ENCODE measurements around the gene SLC24A3. TPM values are rescaled to one million over a fixed set of nuclear protein-coding genes. Genes with fewer than 3 reads are reported as not detected.

SLC24A3 gene
- total RNA-seq, 2 experiments from 2014 or later, result not detected

GRCh38 chr20:19288061-19288460, 75.6 kb downstream of the SLC24A3 start:
- Mint-ChIP-seq H3K4me3 (no peak overlapping the region), H3K27ac (no peak overlapping the region), H3K27me3 (no peaks in the 10 kb centered on the region), H3K9me3 (no peaks in the 10 kb centered on the region), H3K36me3 (ENCODE audit: low read depth) (no peaks in the 10 kb centered on the region), H3K4me1 (no peaks in the 10 kb centered on the region)
- ChIA-PET POLR2A (no interaction called here), CTCF (no interaction called here)
- no peak for DNase-seq

GRCh38 chr20:19288636-19289035, 76.2 kb downstream of the SLC24A3 start:
- no peaks in the 10 kb centered on the region for H3K27me3 Mint-ChIP-seq
- no peak overlapping the region for H3K27ac Mint-ChIP-seq
- H3K9me3 Mint-ChIP-seq, result no peaks in the 10 kb centered on the region
- H3K36me3 Mint-ChIP-seq (ENCODE audit: low read depth), result no peaks in the 10 kb centered on the region
- DNase-seq, result no peak
- no peaks in the 10 kb centered on the region for H3K4me1 Mint-ChIP-seq
- ChIA-PET CTCF (no interaction called here), POLR2A (no interaction called here)
- no peak overlapping the region for H3K4me3 Mint-ChIP-seq

GRCh38 chr20:19289451-19289850, 77.0 kb downstream of the SLC24A3 start:
- Mint-ChIP-seq H3K4me1 (no peaks in the 10 kb centered on the region), H3K36me3 (ENCODE audit: low read depth) (no peaks in the 10 kb centered on the region), H3K27me3 (no peaks in the 10 kb centered on the region), H3K4me3 (no peak overlapping the region), H3K9me3 (no peaks in the 10 kb centered on the region), H3K27ac (no peak overlapping the region)
- ChIA-PET CTCF (no interaction called here), POLR2A (no interaction called here)
- no peak for DNase-seq

- no peak overlapping the region for H3K27ac Mint-ChIP-seq
- H3K27me3 Mint-ChIP-seq, result peaks cover under 1% of the 10 kb centered on the region
- no peak for DNase-seq
- no peaks in the 10 kb centered on the region for H3K4me1 Mint-ChIP-seq
- ChIA-PET CTCF (no interaction called here), POLR2A (no interaction called here)
- no peak overlapping the region for H3K4me3 Mint-ChIP-seq
- H3K9me3 Mint-ChIP-seq, result no peaks in the 10 kb centered on the region
- no peaks in the 10 kb centered on the region for H3K36me3 Mint-ChIP-seq (ENCODE audit: low read depth)
Observed at GRCh38 chr20:19291024-19291817, 78.8 kb downstream of the SLC24A3 start.

GRCh38 chr20:19291818-19292132, 79.3 kb downstream of the SLC24A3 start:
- H3K27me3 Mint-ChIP-seq, result peaks cover 4% of the 10 kb centered on the region
- no peaks in the 10 kb centered on the region for H3K36me3 Mint-ChIP-seq (ENCODE audit: low read depth)
- DNase-seq, result no peak
- no peaks in the 10 kb centered on the region for H3K4me1 Mint-ChIP-seq
- ChIA-PET POLR2A (no interaction called here), CTCF (no interaction called here)
- H3K9me3 Mint-ChIP-seq, result no peaks in the 10 kb centered on the region
- no peak overlapping the region for H3K27ac Mint-ChIP-seq
- no peak overlapping the region for H3K4me3 Mint-ChIP-seq

- no peak for DNase-seq
- no peaks in the 10 kb centered on the region for H3K4me1 Mint-ChIP-seq
- H3K27me3 Mint-ChIP-seq, result peaks cover 4% of the 10 kb centered on the region
- no peak overlapping the region for H3K4me3 Mint-ChIP-seq
- no peaks in the 10 kb centered on the region for H3K36me3 Mint-ChIP-seq (ENCODE audit: low read depth)
- POLR2A ChIA-PET, result no interaction called here
- CTCF ChIA-PET, result no interaction called here
- no peak overlapping the region for H3K27ac Mint-ChIP-seq
- no peaks in the 10 kb centered on the region for H3K9me3 Mint-ChIP-seq
Observed at GRCh38 chr20:19292254-19292653, 79.8 kb downstream of the SLC24A3 start.

GRCh38 chr20:19295076-19295475, 82.6 kb downstream of the SLC24A3 start:
- no peak overlapping the region for H3K27ac Mint-ChIP-seq
- no peaks in the 10 kb centered on the region for H3K36me3 Mint-ChIP-seq (ENCODE audit: low read depth)
- H3K9me3 Mint-ChIP-seq, result no peaks in the 10 kb centered on the region
- H3K4me3 Mint-ChIP-seq, result no peak overlapping the region
- no peak for DNase-seq
- ChIA-PET POLR2A (no interaction called here), CTCF (no interaction called here)
- no peaks in the 10 kb centered on the region for H3K4me1 Mint-ChIP-seq
- H3K27me3 Mint-ChIP-seq, result peaks cover 4% of the 10 kb centered on the region

- ChIA-PET CTCF (no interaction called here), POLR2A (no interaction called here)
- no peak for DNase-seq
- Mint-ChIP-seq H3K4me3 (no peak overlapping the region), H3K27ac (no peak overlapping the region), H3K9me3 (peaks cover under 1% of the 10 kb centered on the region), H3K36me3 (ENCODE audit: low read depth) (no peaks in the 10 kb centered on the region), H3K27me3 (peaks cover 4% of the 10 kb centered on the region), H3K4me1 (no peaks in the 10 kb centered on the region)
Observed at GRCh38 chr20:19298652-19299051, 86.2 kb downstream of the SLC24A3 start.

GRCh38 chr20:19300395-19300794, 88.0 kb downstream of the SLC24A3 start:
- ChIA-PET CTCF (no interaction called here), POLR2A (no interaction called here)
- Mint-ChIP-seq H3K4me3 (no peak overlapping the region), H3K4me1 (no peaks in the 10 kb centered on the region), H3K27me3 (peaks cover 4% of the 10 kb centered on the region), H3K27ac (no peak overlapping the region), H3K36me3 (ENCODE audit: low read depth) (no peaks in the 10 kb centered on the region), H3K9me3 (peaks cover 2% of the 10 kb centered on the region)
- DNase-seq, result no peak

GRCh38 chr20:19301142-19301541, 88.7 kb downstream of the SLC24A3 start:
- H3K9me3 Mint-ChIP-seq, result peaks cover 2% of the 10 kb centered on the region
- CTCF ChIA-PET, result no interaction called here
- no peaks in the 10 kb centered on the region for H3K4me1 Mint-ChIP-seq
- no peaks in the 10 kb centered on the region for H3K36me3 Mint-ChIP-seq (ENCODE audit: low read depth)
- peaks cover 4% of the 10 kb centered on the region for H3K27me3 Mint-ChIP-seq
- POLR2A ChIA-PET, result no interaction called here
- no peak overlapping the region for H3K4me3 Mint-ChIP-seq
- H3K27ac Mint-ChIP-seq, result no peak overlapping the region
- DNase-seq, result no peak

GRCh38 chr20:19301843-19302242, 89.4 kb downstream of the SLC24A3 start:
- no peaks in the 10 kb centered on the region for H3K36me3 Mint-ChIP-seq (ENCODE audit: low read depth)
- H3K9me3 Mint-ChIP-seq, result peaks cover 2% of the 10 kb centered on the region
- no peak overlapping the region for H3K4me3 Mint-ChIP-seq
- ChIA-PET CTCF (no interaction called here), POLR2A (no interaction called here)
- DNase-seq, result no peak
- H3K4me1 Mint-ChIP-seq, result no peaks in the 10 kb centered on the region
- no peaks in the 10 kb centered on the region for H3K27me3 Mint-ChIP-seq
- no peak overlapping the region for H3K27ac Mint-ChIP-seq

- no peaks in the 10 kb centered on the region for H3K36me3 Mint-ChIP-seq (ENCODE audit: low read depth)
- no peak overlapping the region for H3K27ac Mint-ChIP-seq
- no peaks in the 10 kb centered on the region for H3K4me1 Mint-ChIP-seq
- CTCF ChIA-PET, result no interaction called here
- POLR2A ChIA-PET, result no interaction called here
- no peaks in the 10 kb centered on the region for H3K27me3 Mint-ChIP-seq
- H3K9me3 Mint-ChIP-seq, result peaks cover 2% of the 10 kb centered on the region
- H3K4me3 Mint-ChIP-seq, result no peak overlapping the region
- DNase-seq, result no peak
Observed at GRCh38 chr20:19302714-19303113, 90.3 kb downstream of the SLC24A3 start.

GRCh38 chr20:19304389-19304788, 91.9 kb downstream of the SLC24A3 start:
- Mint-ChIP-seq H3K4me3 (no peak overlapping the region), H3K9me3 (peaks cover 2% of the 10 kb centered on the region), H3K27me3 (no peaks in the 10 kb centered on the region), H3K4me1 (no peaks in the 10 kb centered on the region), H3K27ac (no peak overlapping the region), H3K36me3 (ENCODE audit: low read depth) (no peaks in the 10 kb centered on the region)
- POLR2A ChIA-PET, result no interaction called here
- CTCF ChIA-PET, result interaction anchor here (1.0 kb wide), 1 partner anchor 13 kb away, joined by 3 read pairs; no protein-coding TSS in a partner anchor
- DNase-seq, result no peak

GRCh38 chr20:19304886-19305415, 92.5 kb downstream of the SLC24A3 start:
- ChIA-PET CTCF (no interaction called here), POLR2A (no interaction called here)
- Mint-ChIP-seq H3K27me3 (no peaks in the 10 kb centered on the region), H3K4me1 (no peaks in the 10 kb centered on the region), H3K9me3 (peaks cover 2% of the 10 kb centered on the region), H3K36me3 (ENCODE audit: low read depth) (no peaks in the 10 kb centered on the region), H3K27ac (no peak overlapping the region), H3K4me3 (no peak overlapping the region)
- no peak for DNase-seq

Data from activated CD4-positive, alpha-beta T cell treated with anti-CD3 and anti-CD28 coated beads, Interleukin-2, amount 10 ng/mL, durations not matched to agents 7 days and 5 days (primary cell).